Femur (tissue), 1 donor: ENCODE results near the gene ZNF738.
A peak's percentile ranks its signal among the peaks of the same experiment; 100 is the strongest.
"Not testable (repeated sequence)": the region's sequence is repeated elsewhere in the genome, so short reads cannot be mapped to it uniquely, and the experiment has no call there.

Experiments
- DNase-seq: peaks from one replicate; pipeline ENCODE4 v3.0.0-alpha.2; 2017

The ZNF738 gene

DNA sequence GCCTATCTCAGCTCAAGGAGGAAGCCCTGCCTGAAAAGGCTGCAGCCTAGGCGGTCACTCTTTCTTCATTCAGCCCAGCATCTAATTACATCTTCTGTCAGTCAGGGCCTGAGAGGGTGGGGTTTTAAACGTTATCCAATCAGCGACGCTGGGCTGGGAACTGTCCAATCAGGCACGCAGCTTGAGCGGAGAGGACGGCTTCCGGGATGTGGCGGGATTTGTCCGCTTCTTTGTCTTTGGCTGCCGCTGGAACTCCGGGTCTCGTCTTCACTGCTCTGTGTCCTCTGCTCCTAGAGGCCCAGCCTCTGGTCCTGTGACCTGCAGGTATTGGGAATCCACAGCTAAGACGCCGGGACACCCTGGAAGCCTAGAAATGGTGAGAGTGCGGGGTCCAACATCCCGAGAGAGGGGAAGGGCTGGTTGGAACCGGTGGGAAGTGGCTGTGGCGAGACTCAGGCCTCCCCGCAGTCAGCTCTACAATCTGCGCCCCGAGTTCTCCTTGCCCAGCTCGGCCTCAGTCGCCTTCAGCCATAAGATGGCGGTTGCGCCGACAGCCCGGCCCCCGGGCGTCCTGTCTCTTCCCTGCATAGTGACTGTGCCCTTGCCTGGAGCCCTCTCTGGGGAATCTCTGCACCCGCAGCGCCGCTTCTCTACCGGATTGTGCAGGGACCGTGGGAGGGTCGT, at the start of gene ZNF738:
ZNF738 (plus strand) TSS at position 233 of the 684 bp plus-strand sequence; CDS start at position 374, 141 bp downstream.
- DNase-seq: peak; percentile 97

DNA sequence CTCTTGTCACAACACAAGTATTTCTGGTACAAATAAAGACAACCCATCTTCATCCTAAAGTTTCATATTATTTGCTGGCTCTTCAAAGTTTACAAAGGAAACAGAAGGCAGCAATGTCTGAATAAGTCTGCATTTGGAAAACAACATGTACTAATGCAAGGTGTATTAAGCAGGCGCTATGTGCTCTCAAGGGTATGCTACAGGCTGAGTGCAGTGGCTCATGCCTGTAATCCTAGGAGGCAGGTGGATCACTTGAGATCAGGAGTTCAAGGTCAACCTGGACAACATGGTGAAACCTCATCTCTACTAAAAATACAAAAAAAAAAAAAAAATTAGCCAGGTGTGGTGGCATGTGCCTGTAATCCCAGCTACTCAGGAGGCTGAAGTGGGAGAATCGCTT, 46.0 kb upstream of the ZNF738 start:
- DNase-seq: not testable (repeated sequence)

DNA sequence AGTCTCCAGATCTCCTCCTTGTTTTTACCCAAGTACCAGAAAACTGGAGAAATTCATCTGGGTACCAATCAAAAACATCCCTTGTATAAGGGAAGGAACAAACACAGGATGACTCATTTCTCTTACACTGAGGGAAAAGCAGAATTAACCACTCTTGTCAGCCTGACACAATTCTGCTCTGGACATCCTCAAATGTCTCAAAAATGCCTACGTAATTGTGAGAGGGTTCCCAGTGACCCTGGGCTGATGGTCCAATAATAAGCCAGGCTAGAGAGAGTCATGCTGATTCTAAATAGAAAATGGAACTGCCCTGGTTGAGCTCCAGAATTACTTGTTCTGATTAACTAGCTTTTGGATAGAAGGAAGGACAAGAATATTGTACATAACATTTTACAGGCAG, 44.1 kb upstream of the ZNF738 start:
- DNase-seq: no peak

GRCh38 chr19:21317821-21318220, 41.0 kb upstream of the ZNF738 start:
- no peak for DNase-seq

GRCh38 chr19:21321134-21321533, 37.7 kb upstream of the ZNF738 start:
- no peak for DNase-seq

DNA sequence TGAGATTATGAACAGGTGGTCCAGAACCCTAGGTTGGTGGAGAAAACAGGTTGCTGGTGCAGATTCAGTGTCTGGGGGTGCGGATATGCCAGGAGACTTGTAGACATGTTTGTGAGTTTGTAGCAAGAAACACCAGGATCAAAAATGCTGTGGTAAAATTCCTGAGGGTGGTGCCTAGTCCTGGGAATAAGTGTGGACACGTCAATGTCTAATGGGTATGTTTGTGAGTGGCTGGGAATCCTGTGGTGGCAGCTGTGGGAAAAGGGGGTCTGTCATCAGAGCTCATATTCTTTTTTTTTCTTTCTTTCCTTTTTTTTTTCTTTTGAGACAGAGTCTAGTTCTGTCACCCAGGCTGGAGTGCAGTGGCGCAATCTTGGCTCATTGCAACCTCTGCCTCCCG, 36.8 kb upstream of the ZNF738 start:
- DNase-seq: no peak

- no peak for DNase-seq
Observed at GRCh38 chr19:21322528-21322927, 36.3 kb upstream of the ZNF738 start.

DNA sequence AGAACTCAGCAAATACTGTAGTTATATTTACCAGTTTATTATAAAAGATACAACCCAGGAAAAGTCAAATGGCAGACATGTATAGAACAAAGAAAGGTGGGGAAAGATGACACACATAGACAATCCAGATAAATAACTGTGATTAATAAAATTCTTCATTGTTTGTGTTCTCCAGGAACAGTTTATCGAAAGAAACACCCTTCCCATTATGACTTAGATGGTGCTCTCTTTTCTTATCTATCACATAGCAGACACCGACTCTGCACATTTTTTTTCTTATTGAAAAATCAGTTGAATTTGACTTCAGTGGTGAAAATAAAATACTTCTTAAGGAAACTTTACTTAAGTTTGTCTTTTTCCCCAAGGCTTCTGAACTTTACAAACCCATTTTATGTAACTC, 35.8 kb upstream of the ZNF738 start:
- no peak for DNase-seq

- no peak for DNase-seq
Observed at GRCh38 chr19:21326169-21326568, 32.6 kb upstream of the ZNF738 start.

DNA sequence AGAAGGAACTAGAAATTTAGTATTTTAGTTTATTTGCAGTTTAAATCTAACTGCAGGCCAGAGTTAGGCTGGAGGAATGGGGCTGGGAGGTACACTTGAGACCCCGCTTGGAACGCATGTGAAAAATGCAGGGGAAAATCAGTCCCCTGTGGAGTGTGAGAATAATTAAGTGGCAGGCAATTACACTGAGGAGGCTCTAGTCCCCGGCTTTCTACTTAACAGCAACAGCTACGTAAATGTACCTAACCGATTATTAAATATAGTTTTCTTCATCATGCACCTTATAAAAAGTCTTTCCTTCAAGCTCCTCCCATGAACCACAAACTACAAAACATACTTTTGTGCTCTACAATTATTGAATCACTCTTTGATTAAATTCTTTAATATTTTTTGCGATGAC, 30.4 kb upstream of the ZNF738 start:
- DNase-seq: no peak

DNA sequence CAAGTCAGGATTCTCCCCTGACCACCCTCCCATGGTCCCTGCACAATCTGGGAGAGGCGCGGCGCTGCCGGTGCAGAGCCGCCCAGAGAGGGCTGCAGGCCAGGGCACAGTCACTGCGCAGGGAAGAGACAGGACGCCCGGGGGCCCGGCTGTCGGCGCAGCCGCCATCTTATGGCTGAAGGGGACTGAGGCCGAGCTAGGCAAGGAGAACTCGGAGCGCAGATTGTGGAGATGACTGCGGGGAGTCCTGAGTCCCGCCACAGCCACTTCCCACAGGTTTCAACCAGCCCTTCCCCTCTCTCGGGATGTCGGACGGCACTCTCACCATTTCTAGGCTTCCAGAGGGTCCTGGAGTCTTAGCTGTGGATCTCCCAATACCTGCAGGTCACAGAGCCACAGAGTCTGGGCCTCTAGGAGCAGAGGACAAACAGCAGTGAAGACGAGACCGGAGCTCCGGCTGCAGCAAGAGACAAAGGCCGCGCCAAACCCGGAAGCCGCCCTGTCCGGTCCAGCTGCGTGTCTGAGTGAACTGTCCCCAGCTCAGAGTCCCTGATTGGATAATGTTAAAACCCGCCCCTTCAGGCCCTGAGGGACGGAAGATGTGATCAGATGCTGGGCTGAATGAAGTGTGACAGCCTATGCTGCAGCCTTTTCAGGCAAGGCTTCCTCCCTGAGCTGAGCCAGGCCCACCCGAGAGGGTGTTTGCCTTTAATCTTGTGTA, 29.8 kb upstream of the ZNF738 start, which contains the start of gene ZNF708:
ZNF708 (minus strand) TSS at position 526 of the 721 bp plus-strand sequence; CDS start at position 328, 198 bp downstream.
- peak; percentile 95 for DNase-seq

DNA sequence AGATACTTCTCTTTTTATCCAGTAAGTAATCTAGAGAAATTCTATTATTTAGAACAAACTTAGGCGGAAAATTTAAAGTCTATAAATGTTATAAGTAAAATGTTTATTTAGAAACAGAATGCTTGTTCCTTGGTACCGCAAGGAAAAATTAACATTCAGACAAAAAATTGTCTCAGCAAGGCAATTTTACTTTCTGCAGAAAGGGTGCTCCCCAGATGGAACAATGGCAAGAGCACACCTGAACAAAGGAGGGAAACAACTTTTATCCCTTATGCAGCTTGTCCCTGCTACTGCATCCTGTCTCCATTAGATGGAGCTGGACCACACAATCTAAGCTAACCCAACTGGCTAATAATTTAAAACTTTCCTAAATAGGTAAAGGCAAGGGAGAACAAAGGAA, 23.1 kb upstream of the ZNF738 start:
- DNase-seq: no peak

GRCh38 chr19:21344841-21345240, 14.0 kb upstream of the ZNF738 start:
- DNase-seq: not testable (repeated sequence)

- no peak for DNase-seq
Observed at GRCh38 chr19:21352830-21353229, 6.0 kb upstream of the ZNF738 start.

DNA sequence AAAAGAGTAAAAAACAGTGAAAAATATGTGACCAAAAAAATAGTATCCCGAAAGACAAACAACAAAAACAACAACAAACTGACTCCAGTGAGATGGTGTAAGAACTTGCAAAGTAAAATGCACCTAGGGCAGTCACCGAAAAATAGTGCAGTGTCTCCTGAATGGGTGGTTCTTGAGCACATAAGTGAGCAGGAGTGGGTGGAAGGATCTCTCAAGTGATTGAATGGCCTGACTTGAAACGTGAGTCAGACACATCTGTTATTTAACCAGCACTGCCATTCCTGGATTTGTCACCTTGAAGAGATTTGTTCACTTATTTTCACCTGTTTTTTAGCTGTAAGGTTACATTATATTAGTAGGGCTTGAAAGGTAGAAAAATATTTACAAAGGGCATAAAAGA, 3.5 kb downstream of the ZNF738 start:
- DNase-seq: no peak

DNA sequence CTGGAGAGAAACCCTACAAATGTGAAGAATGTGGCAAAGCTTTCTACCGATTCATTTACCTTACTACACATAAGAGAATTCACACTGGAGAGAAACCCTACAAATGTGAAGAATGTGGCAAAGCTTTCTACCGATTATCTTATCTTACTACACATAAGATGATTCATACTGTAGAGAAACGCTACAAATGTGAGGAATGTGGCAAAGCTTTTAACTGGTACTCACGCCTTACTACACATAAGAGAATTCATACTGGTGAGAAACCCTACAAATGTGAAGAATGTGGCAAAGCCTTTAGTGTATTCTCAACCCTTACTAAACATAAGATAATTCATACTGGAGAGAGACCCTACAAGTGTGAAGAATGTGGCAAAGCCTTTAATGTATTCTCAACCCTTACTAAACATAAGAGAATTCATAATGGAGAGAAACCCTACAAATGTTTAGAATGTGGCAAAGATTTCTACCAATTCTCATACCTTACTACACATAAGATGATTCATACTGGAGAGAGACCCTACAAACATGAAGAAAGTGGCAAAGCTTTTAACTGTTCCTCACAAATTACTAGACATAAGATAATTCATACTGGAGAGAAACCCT, 25.3 kb downstream of the ZNF738 start:
- DNase-seq: no peak

DNA sequence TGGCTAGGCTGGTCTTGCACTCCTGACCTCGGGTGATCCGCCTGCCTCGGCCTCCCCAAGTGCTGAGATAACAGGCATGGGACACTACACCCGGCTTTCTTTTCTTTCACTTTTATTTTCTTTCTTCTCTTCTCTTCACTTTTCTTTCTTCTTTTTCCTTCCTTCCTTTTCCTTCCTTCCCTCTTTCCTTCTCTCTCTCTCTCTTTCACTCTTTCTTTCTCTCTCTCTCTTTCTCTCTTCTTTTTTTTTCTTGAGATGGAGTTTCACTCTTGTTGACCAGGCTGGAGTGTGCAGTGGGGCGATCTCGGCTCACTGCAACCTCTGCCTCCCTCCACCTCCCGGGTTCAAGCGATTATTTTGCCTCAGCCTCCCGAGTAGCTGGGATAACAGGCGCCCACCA, 37.3 kb downstream of the ZNF738 start:
- no peak for DNase-seq

GRCh38 chr19:21396893-21397572, 38.2 kb downstream of the ZNF738 start, which contains the start of gene ZNF493:
TSS of gene ZNF493 (plus strand) at chr19:21397133. CDS start at chr19:21397238, 105 bp downstream.
- peak; percentile 97 for DNase-seq

DNA sequence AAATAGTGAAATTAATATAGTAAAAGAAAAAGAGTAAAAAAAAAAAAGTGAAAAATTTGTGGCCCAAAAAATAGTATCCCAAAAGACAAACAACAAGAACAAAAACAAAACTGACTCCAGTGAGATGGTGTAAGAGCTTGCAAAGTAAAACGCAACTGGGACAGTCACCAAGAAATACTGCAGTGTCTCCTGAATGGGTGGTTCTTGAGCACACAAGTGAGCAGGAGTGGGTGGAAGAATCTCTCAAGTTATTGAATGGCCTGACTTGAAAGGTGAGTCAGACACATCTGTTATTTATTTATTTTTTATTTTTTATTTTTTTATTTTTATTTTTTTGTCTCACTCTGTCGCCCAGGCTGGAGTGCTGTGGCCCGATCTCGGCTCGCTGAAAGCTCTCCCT, 40.1 kb downstream of the ZNF738 start:
- no peak for DNase-seq

DNA sequence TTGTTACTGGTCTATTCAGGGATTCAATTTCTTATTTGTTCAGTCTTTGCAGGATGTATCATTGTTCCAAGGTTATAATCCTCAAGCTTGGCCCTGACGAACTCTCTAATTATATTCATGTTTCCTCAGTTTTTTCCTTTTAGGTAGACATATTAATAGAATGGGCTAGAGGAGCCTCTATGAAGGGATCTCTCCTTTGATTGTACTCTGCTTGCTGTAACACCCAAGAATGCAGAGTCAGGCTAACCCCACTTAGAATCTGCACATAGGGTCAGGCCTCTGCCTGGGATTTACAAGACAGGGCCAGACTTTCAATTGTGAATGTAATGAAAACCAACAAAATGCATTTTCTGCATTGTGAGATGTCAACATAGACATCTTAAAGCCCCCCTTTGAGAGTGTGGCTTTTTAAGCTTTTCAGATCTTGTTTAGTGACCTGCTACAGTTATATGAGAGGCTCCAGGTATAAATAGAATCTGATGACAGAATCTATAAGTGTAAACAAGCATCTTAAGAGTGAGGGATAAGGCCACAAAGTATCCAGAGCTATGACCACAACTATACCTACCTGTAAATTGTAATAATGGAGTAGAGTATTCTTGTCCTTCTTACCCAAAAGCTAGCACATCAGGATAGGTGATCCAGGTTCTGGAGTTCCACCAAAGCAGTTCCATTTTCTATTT, 43.6 kb downstream of the ZNF738 start:
- DNase-seq: no peak

DNA sequence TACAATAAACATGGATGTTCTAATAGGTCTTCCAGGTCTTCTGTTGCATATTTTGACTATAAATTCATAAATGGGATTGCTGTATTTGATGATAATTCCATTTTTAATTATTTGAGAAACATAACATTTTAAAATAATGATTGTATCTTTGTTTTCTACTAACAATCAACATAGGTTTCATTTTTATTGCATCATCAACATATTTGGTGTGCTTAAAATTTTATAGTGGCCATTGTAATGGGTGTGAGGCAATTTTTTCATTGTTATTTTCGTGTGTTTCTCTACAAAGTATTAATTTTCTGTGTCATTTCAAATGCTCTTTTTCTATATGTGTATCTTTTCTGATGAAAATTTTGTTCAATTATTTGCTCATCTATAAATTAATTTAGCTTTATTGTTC, 51.4 kb downstream of the ZNF738 start:
- DNase-seq: no peak

GRCh38 chr19:21422244-21422643, 63.4 kb downstream of the ZNF738 start:
- DNase-seq: no peak
